ENCODE results near the gene THOC5.

THOC5 gene

DNA sequence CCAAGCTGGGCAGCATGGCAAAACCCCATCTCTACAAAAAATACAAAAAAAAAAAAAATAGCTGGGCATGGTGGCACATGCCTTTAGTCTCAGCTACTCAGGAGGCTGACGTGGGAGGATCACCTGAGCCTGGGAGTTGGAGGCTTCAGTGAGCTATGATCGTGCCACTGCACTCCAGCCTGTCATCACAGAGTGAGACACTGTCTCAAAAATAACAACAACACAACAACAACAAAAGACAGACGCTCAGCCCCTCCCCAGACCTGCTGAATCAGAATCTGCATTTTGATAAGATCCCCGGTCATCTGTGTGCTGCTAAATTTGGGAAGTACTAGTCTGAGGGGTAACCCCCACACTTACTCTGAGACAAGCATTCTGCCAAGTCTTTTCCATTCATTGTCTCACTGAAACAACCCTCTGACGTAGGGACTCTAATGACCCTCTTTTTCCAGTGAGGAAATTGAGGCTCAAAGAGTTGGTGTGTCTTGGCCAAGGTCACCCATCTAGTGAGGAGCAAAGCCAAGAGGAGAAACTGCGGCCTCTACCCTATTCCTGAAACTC lies 66.1 kb downstream of the THOC5 start:
- ATAC-seq = no peak
- no peak for TF ChIP-seq BACH2 (CRISPR knock-in tag; IDR thresholded peaks at IDR 0.05; ENCODE audit: borderline replicate concordance)
- TF ChIP-seq ZFP30 (CRISPR knock-in tag; IDR thresholded peaks at IDR 0.05) = no peak
- TF ChIP-seq, protein P1, sequence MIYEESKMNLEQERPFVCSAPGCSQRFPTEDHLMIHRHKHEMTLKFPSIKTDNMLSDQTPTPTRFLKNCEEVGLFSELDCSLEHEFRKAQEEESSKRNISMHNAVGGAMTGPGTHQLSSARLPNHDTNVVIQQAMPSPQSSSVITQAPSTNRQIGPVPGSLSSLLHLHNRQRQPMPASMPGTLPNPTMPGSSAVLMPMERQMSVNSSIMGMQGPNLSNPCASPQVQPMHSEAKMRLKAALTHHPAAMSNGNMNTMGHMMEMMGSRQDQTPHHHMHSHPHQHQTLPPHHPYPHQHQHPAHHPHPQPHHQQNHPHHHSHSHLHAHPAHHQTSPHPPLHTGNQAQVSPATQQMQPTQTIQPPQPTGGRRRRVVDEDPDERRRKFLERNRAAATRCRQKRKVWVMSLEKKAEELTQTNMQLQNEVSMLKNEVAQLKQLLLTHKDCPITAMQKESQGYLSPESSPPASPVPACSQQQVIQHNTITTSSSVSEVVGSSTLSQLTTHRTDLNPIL (CRISPR knock-in tag; IDR thresholded peaks at IDR 0.05; ENCODE audit: low read depth) = no peak
- TF ChIP-seq, protein P2, sequence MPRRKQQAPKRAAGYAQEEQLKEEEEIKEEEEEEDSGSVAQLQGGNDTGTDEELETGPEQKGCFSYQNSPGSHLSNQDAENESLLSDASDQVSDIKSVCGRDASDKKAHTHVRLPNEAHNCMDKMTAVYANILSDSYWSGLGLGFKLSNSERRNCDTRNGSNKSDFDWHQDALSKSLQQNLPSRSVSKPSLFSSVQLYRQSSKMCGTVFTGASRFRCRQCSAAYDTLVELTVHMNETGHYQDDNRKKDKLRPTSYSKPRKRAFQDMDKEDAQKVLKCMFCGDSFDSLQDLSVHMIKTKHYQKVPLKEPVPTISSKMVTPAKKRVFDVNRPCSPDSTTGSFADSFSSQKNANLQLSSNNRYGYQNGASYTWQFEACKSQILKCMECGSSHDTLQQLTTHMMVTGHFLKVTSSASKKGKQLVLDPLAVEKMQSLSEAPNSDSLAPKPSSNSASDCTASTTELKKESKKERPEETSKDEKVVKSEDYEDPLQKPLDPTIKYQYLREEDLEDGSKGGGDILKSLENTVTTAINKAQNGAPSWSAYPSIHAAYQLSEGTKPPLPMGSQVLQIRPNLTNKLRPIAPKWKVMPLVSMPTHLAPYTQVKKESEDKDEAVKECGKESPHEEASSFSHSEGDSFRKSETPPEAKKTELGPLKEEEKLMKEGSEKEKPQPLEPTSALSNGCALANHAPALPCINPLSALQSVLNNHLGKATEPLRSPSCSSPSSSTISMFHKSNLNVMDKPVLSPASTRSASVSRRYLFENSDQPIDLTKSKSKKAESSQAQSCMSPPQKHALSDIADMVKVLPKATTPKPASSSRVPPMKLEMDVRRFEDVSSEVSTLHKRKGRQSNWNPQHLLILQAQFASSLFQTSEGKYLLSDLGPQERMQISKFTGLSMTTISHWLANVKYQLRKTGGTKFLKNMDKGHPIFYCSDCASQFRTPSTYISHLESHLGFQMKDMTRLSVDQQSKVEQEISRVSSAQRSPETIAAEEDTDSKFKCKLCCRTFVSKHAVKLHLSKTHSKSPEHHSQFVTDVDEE (CRISPR knock-in tag; IDR thresholded peaks at IDR 0.05) = no peak
- TF ChIP-seq PPARA (CRISPR knock-in tag; IDR thresholded peaks at IDR 0.05; ENCODE audit: borderline replicate concordance) = no peak
- TF ChIP-seq, protein P3, sequence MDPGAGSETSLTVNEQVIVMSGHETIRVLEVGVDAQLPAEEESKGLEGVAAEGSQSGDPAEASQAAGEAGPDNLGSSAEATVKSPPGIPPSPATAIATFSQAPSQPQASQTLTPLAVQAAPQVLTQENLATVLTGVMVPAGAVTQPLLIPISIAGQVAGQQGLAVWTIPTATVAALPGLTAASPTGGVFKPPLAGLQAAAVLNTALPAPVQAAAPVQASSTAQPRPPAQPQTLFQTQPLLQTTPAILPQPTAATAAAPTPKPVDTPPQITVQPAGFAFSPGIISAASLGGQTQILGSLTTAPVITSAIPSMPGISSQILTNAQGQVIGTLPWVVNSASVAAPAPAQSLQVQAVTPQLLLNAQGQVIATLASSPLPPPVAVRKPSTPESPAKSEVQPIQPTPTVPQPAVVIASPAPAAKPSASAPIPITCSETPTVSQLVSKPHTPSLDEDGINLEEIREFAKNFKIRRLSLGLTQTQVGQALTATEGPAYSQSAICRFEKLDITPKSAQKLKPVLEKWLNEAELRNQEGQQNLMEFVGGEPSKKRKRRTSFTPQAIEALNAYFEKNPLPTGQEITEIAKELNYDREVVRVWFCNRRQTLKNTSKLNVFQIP (CRISPR knock-in tag; IDR thresholded peaks at IDR 0.05; ENCODE audit: borderline replicate concordance, low read depth) = no peak
- TF ChIP-seq ISL1 (CRISPR knock-in tag; IDR thresholded peaks at IDR 0.05) = no peak
- TF ChIP-seq SNAI2 (CRISPR knock-in tag; IDR thresholded peaks at IDR 0.05) = no peak
- TF ChIP-seq ZC3H10 (CRISPR knock-in tag; IDR thresholded peaks at IDR 0.05) = no peak
- no peak for TF ChIP-seq RARB (CRISPR knock-in tag; IDR thresholded peaks at IDR 0.05)
- TF ChIP-seq ZNF70 (CRISPR knock-in tag; IDR thresholded peaks at IDR 0.05) = no peak

DNA sequence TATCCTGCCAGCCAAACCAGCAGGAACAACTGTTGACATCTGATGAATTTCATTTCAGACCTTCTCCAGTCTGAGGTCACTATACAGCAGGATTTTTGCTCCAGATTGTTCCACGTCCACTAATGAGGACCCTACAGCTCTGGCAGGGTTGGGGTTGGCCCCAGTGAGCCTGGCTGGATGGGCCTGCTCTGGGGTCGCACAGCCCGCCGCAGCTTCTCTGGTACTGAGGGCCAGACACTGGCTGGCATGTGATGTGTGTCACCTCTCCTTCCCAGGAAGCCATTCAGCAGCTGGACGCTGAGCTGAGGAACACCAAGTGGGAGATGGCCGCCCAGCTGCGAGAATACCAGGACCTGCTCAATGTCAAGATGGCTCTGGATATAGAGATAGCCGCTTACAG lies 68.1 kb downstream of the THOC5 start:
- no peak for ATAC-seq
- no peak for TF ChIP-seq GLIS3 (CRISPR knock-in tag; IDR thresholded peaks at IDR 0.05)
- TF ChIP-seq, protein P4, sequence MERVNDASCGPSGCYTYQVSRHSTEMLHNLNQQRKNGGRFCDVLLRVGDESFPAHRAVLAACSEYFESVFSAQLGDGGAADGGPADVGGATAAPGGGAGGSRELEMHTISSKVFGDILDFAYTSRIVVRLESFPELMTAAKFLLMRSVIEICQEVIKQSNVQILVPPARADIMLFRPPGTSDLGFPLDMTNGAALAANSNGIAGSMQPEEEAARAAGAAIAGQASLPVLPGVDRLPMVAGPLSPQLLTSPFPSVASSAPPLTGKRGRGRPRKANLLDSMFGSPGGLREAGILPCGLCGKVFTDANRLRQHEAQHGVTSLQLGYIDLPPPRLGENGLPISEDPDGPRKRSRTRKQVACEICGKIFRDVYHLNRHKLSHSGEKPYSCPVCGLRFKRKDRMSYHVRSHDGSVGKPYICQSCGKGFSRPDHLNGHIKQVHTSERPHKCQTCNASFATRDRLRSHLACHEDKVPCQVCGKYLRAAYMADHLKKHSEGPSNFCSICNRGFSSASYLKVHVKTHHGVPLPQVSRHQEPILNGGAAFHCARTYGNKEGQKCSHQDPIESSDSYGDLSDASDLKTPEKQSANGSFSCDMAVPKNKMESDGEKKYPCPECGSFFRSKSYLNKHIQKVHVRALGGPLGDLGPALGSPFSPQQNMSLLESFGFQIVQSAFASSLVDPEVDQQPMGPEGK (CRISPR knock-in tag; IDR thresholded peaks at IDR 0.05; ENCODE audit: borderline replicate concordance) = no peak
- no peak for TF ChIP-seq OSR1 (CRISPR knock-in tag; IDR thresholded peaks at IDR 0.05)
- TF ChIP-seq ZC3H10 (CRISPR knock-in tag; IDR thresholded peaks at IDR 0.05) = no peak
- TF ChIP-seq, protein P2 (CRISPR knock-in tag; IDR thresholded peaks at IDR 0.05) = no peak
- no peak for TF ChIP-seq ZNF8 (CRISPR knock-in tag; IDR thresholded peaks at IDR 0.05)
- TF ChIP-seq, protein P5, sequence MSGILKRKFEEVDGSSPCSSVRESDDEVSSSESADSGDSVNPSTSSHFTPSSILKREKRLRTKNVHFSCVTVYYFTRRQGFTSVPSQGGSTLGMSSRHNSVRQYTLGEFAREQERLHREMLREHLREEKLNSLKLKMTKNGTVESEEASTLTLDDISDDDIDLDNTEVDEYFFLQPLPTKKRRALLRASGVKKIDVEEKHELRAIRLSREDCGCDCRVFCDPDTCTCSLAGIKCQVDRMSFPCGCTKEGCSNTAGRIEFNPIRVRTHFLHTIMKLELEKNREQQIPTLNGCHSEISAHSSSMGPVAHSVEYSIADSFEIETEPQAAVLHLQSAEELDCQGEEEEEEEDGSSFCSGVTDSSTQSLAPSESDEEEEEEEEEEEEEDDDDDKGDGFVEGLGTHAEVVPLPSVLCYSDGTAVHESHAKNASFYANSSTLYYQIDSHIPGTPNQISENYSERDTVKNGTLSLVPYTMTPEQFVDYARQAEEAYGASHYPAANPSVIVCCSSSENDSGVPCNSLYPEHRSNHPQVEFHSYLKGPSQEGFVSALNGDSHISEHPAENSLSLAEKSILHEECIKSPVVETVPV (CRISPR knock-in tag; IDR thresholded peaks at IDR 0.05) = no peak
- no peak for TF ChIP-seq ZFP3 (CRISPR knock-in tag; IDR thresholded peaks at IDR 0.05)
- no peak for TF ChIP-seq TOX (CRISPR knock-in tag; IDR thresholded peaks at IDR 0.05; ENCODE audit: borderline replicate concordance)
- TF ChIP-seq BACH2 (CRISPR knock-in tag; IDR thresholded peaks at IDR 0.05; ENCODE audit: borderline replicate concordance) = no peak
- no peak for TF ChIP-seq SNAI2 (CRISPR knock-in tag; IDR thresholded peaks at IDR 0.05)
- no peak for TF ChIP-seq ISL1 (CRISPR knock-in tag; IDR thresholded peaks at IDR 0.05)
- no peak for TF ChIP-seq RARB (CRISPR knock-in tag; IDR thresholded peaks at IDR 0.05)
- no peak for TF ChIP-seq ZFP30 (CRISPR knock-in tag; IDR thresholded peaks at IDR 0.05)
- no peak for TF ChIP-seq PPARA (CRISPR knock-in tag; IDR thresholded peaks at IDR 0.05; ENCODE audit: borderline replicate concordance)
- no peak for TF ChIP-seq ARNTL (CRISPR knock-in tag; IDR thresholded peaks at IDR 0.05; ENCODE audit: borderline replicate concordance, low read depth)
- no peak for TF ChIP-seq CSDC2 (CRISPR knock-in tag; IDR thresholded peaks at IDR 0.05)
